GM23338 (cell line): ENCODE measurements around the gene GPR149. TPM values are rescaled to one million over a fixed set of nuclear protein-coding genes. Genes with fewer than 3 reads are reported as not detected.

ENCODE experiments used
- polyA plus RNA-seq: library from polyadenylated mRNA; unstranded; fragments of >200 nt; fragmentation: Nextera tagmentation; extraction: Ambion mirVana; gene quantifications from 2 replicates; pipeline ENCODE4 v1.2.1, GENCODE V29; 2016
- small RNA-seq: library from RNA; depleted of rRNA; stranded (forward); fragments of <200 nt; gene quantifications from one replicate; pipeline ENCODE3, GENCODE V24; 2014; ENCODE audit warnings: low replicate concordance
- total RNA-seq: library from RNA; depleted of rRNA; stranded (reverse); fragments of >200 nt; shearing (Covaris generic); gene quantifications from 2 replicates; pipeline ENCODE4 v1.2.3, GENCODE V29; 2014; rRNA removed

GPR149 gene
- total and polyA plus RNA-seq, 2 experiments from 2014 or later, result 0.11 to 0.21 TPM

Small RNA genes lying within 50 kb of the gene (small RNA-seq; reads per million reads assigned to genes)
- not detected for gene RF01210

Other genes starting within 250 kb of the GPR149 start
- gene DHX36, start 105.7 kb downstream of the GPR149 start, total RNA-seq, result 102 and 103 TPM in 2 replicates
- 107 and 110 TPM in 2 replicates for gene DHX36, start 105.7 kb downstream of the GPR149 start, polyA plus RNA-seq